Heart right ventricle (tissue), 16 donors: ENCODE measurements around the gene SVIL. TPM values are rescaled to one million over a fixed set of nuclear protein-coding genes. Genes with fewer than 3 reads are reported as not detected.

ENCODE experiments used
- ATAC-seq, 8 donors: fragments of 200-7000 bp; cut with Tn5 transposase; one replicate each; pipeline ENCODE4 v1.9.1; 2020; ENCODE audit warnings: mild to moderate bottlenecking in 8 of 8, moderate library complexity in 8 of 8, moderate number of reproducible peaks in 1 of 8
- DNase-seq, 2 donors: peaks; one replicate each; pipeline ENCODE4 v3.0.0-alpha.2; 2020
- H3K27ac ChIP-seq, 10 donors: fragments of 200-600 bp; sonication (generic) in 2 of 10; one replicate each; pipeline versions ENCODE4 v1.5.0 to v1.8.0; 2020 to 2022; ENCODE audit warnings: mild to moderate bottlenecking in 3 of 10
- H3K27me3 ChIP-seq, 7 donors: fragments of 200-600 bp; one replicate each; pipeline ENCODE4 v1.8.0; 2021 to 2022; ENCODE audit warnings: mild to moderate bottlenecking in 2 of 7
- H3K36me3 ChIP-seq, 9 donors: fragments of 200-600 bp; sonication (generic) in 1 of 9; one replicate each; pipeline versions ENCODE4 v1.5.0 to v1.8.0; 2020 to 2022; ENCODE audit warnings: mild to moderate bottlenecking in 2 of 9
- H3K4me1 ChIP-seq, 9 donors: fragments of 200-600 bp; sonication (generic) in 1 of 9; one replicate each; pipeline versions ENCODE4 v1.5.0 to v1.8.0; 2020 to 2022; ENCODE audit warnings: mild to moderate bottlenecking in 4 of 9
- H3K4me3 ChIP-seq, 10 donors: fragments of 200-600 bp; sonication (generic) in 2 of 10; one replicate each; pipeline versions ENCODE4 v1.5.0 to v1.8.0; 2020 to 2022; ENCODE audit warnings: mild to moderate bottlenecking in 7 of 10, moderate library complexity in 2 of 10
- H3K9me3 ChIP-seq, 11 donors: fragments of 200-600 bp in 10 of 11; sonication (generic) in 2 of 11; one replicate each; pipeline versions ENCODE4 v1.5.0 to v1.8.0; 2013 to 2022; ENCODE audit warnings: mild to moderate bottlenecking in 2 of 11, control low read depth in 1 of 11, moderate library complexity in 1 of 11
- CTCF ChIP-seq, 9 donors: fragments of 200-600 bp; sonication (generic) in 2 of 9; IDR thresholded peaks; one replicate each; pipeline versions ENCODE4 v1.5.0 to v1.8.0; 2021 to 2022; ENCODE audit warnings: antibody characterized with exemption in 9 of 9, mild to moderate bottlenecking in 5 of 9, moderate library complexity in 1 of 9
- WGBS, 2 donors: extraction: QIAGEN DNeasy Blood & Tissue Kit; methylation state at CpG; one replicate each; pipeline ENCODE4 v1.1.7; 2013; ENCODE audit warnings: inconsistent platforms in 1 of 2; 5-methylcytosine and 5-hydroxymethylcytosine counted together
- intact Hi-C, 10 donors: fragments of 100-400 bp; cut with DNase I; formaldehyde crosslinking; loops; one replicate each; pipeline versions ENCODE4 v1.11.1 to v1.14.2; 2022
- polyA plus RNA-seq, 2 donors: library from polyadenylated mRNA; stranded (reverse); fragments of 200-250 nt; gene quantifications; one replicate each; pipeline ENCODE4 v1.2.3, GENCODE V29; 2013
- total RNA-seq, 10 donors: library from RNA; stranded (reverse); fragmentation: NEBNext Ultra II Directional in 3 of 10; extraction: Animal tissue kit (Norgen Biotek cat#: 25700) in 3 of 10; gene quantifications; one replicate each; pipeline versions ENCODE4 v1.2.1 to v1.2.4, GENCODE V29; 2021 to 2023
- donor health status: Arrhythmogenic right ventricular cardiomyopathy.
- donor health status: ischemic (EF 13 %, LVEDD 7.1; RV severe dilation, severe dysfunction).
- donor health status: healthy with polysubstance abuse.
- donor health status: DM: no; HTN: yes; CAD: no.
- donor health status: DM: no; HTN: no; CAD: no.
- donor health status: ischemic (EF 25% LVEDD 6.9; RV normal size, moderate dysfunction).
- donor health status: ischemic (EF 25% LVEDD 5.7; RV mildly dilated, moderate dysfunction).
- donor health status: healthy.
- donor health status: DM: yes; HTN: yes; CAD: no.
- donor health status: Ischemic cardiomyopathy.
- donor health status: ischemic (EF 35%, LVEDD 5.7; RV mildly dilated, moderate dysfunction).
- donor health status: nonischemic (EF 11% LVEDD 7.7; RV severe dilation, severe dysfunction).
- donor health status: DM: yes; HTN: yes; CAD: no.
- donor health status: PGD.
- donor health status: ischemic (EF 29% LVEDD 5.4; RV normal size, mild dysfunction).
- donor health status: nonischemic (EF 23%, LVEDD 6.1; RV moderate dilation, normal function).

Gene SVIL
- total and polyA plus RNA-seq, 12 donors, result 38.6 to 655 (median 450) TPM

GRCh38 chr10:29670761-29671160 lies 36.0 kb upstream of the SVIL start:
- H3K27me3 ChIP-seq, result no peaks in the 10 kb centered on the region
- 70 to 73% methylated on average over 4 of the region's 4 CpGs for WGBS, 2 donors
- H3K27ac ChIP-seq, result peak overlapping the region in 1 of 10 donors; percentile 51
- ATAC-seq (no peak), DNase-seq (no peak)
- peaks cover 0 to 13% (median 0%) of the 10 kb centered on the region in 9 donors for H3K36me3 ChIP-seq
- H3K4me3 ChIP-seq, result no peak overlapping the region
- peaks cover 0 to 33% (median 12%) of the 10 kb centered on the region in 9 donors for H3K4me1 ChIP-seq
- intact Hi-C loops, result no loop called here
- no peak for TF ChIP-seq CTCF (IDR thresholded peaks at IDR 0.05)
- H3K9me3 ChIP-seq, result peaks cover 0 to 23% (median 5%) of the 10 kb centered on the region in 11 donors

GRCh38 chr10:29669149-29669548 lies 34.4 kb upstream of the SVIL start:
- peaks cover 0 to 9% (median 0%) of the 10 kb centered on the region in 11 donors for H3K9me3 ChIP-seq
- peak overlapping the region in 2 of 10 donors; percentile 29 to 36 for H3K27ac ChIP-seq
- H3K4me3 ChIP-seq, result no peak overlapping the region
- intact Hi-C loops, result no loop called here
- peaks cover 0 to 33% (median 12%) of the 10 kb centered on the region in 9 donors for H3K4me1 ChIP-seq
- DNase-seq, result peak; percentile 50 to 58
- peak in 4 of 9 donors; percentile 11 to 30 (median 26) for TF ChIP-seq CTCF (IDR thresholded peaks at IDR 0.05)
- no peaks in the 10 kb centered on the region for H3K27me3 ChIP-seq
- peak; percentile 70 to 93 (median 84) for ATAC-seq
- peaks cover 0 to 4% (median 0%) of the 10 kb centered on the region in 9 donors for H3K36me3 ChIP-seq
- WGBS, 2 donors, result 37 to 44% methylated on average over 3 of the region's 3 CpGs

GRCh38 chr10:29668628-29669027 lies 33.9 kb upstream of the SVIL start:
- 90 to 94% methylated on average over 4 of the region's 4 CpGs for WGBS, 2 donors
- ATAC-seq (peak in 3 of 8 donors; percentile 11 to 41 (median 13)), DNase-seq (no peak)
- intact Hi-C loops, result no loop called here
- peak overlapping the region in 2 of 10 donors; percentile 29 to 36 for H3K27ac ChIP-seq
- TF ChIP-seq CTCF (IDR thresholded peaks at IDR 0.05), result no peak
- peaks cover 0 to 38% (median 12%) of the 10 kb centered on the region in 9 donors for H3K4me1 ChIP-seq
- no peak overlapping the region for H3K4me3 ChIP-seq
- H3K27me3 ChIP-seq, result no peaks in the 10 kb centered on the region
- no peaks in the 10 kb centered on the region for H3K36me3 ChIP-seq
- H3K9me3 ChIP-seq, result peaks cover 0 to 4% (median 0%) of the 10 kb centered on the region in 11 donors

GRCh38 chr10:29667191-29667590 lies 32.4 kb upstream of the SVIL start:
- intact Hi-C loops, result no loop called here
- Histone ChIP-seq H3K4me1 (peaks cover 0 to 42% (median 12%) of the 10 kb centered on the region in 9 donors), H3K4me3 (no peak overlapping the region), H3K36me3 (no peaks in the 10 kb centered on the region), H3K27ac (no peak overlapping the region), H3K27me3 (no peaks in the 10 kb centered on the region), H3K9me3 (no peaks in the 10 kb centered on the region)
- 76 to 84% methylated on average over 3 of the region's 3 CpGs for WGBS, 2 donors
- DNase-seq, result no peak
- TF ChIP-seq CTCF (IDR thresholded peaks at IDR 0.05), result no peak
- no peak for ATAC-seq
